Measurements from ENCODE around the gene FAM89A. TPM values are rescaled to one million over a fixed set of nuclear protein-coding genes. Genes with fewer than 3 reads are reported as not detected.
"Not testable (repeated sequence)": the region's sequence is repeated elsewhere in the genome, so short reads cannot be mapped to it uniquely, and the experiment has no call there.

The FAM89A gene
- total and polyA plus RNA-seq, 2 donors (not counting 1 experiment from before 2014, with no cell fraction given) = 3.2 to 6.1 TPM

DNA sequence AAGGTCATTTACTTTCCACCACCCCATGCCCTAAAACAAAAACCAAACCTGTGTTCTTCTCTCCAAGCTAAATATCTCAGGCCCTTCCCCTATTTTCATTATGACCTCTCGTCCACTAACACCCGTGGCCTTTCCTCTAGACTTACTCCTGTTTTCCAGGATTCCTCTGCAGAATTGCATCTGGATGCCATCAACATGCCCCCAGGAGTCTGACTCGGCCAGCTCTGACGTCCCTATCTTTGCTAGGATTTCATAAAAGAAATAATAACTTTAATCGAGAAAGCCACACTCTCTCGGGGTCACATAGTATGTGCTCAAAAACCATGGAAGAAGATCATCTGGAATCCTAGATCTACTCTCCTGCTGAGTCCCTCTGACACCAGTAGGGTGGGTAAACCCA lies 13.5 kb downstream of the FAM89A start:
- Histone ChIP-seq H3K36me3 (replicated peaks in 1 of 2; ENCODE audit: control extremely low read depth in 1 of 2, control insufficient read depth in 1 of 2, extremely low read depth in 1 of 2, insufficient read depth in 2 of 2, low read length in 1 of 2) (no peaks in the 10 kb centered on the region), H3K9ac (ENCODE audit: low read length) (no peak overlapping the region), H3K27ac (ENCODE audit: low read length in 2 of 2) (no peak overlapping the region), H4K20me1 (ENCODE audit: control insufficient read depth, insufficient read depth, low read length, poor library complexity, severe bottlenecking) (no peaks in the 10 kb centered on the region), H3K4me3 (ENCODE audit: control extremely low read depth in 1 of 5, extremely low read depth in 1 of 5, insufficient read depth in 1 of 5, low read depth in 2 of 5, low read length in 4 of 5) (no peak overlapping the region), H3K79me2 (ENCODE audit: control insufficient read depth, insufficient read depth, low read length) (peaks cover 5% of the 10 kb centered on the region), H3K4me2 (replicated peaks; ENCODE audit: low read depth, low read length, poor library complexity, severe bottlenecking) (no peak overlapping the region), H2AFZ (ENCODE audit: insufficient read depth, low read depth, low read length, poor library complexity, severe bottlenecking) (no peak overlapping the region), H3K4me1 (ENCODE audit: control insufficient read depth in 2 of 2, insufficient read depth in 2 of 2, low read length in 2 of 2) (peaks cover 0 to 3% of the 10 kb centered on the region in 2 donors), H3K9me3 (ENCODE audit: control extremely low read depth in 1 of 3, control insufficient read depth in 2 of 3, insufficient read depth in 1 of 3, low read length in 2 of 3) (no peaks in the 10 kb centered on the region), H3K27me3 (replicated peaks in 1 of 4; ENCODE audit: control extremely low read depth in 1 of 4, control insufficient read depth in 3 of 4, insufficient read depth in 4 of 4, low read length in 3 of 4) (no peaks in the 10 kb centered on the region)
- 91% methylated on average over 5 of the region's 6 CpGs for WGBS (ENCODE audit: insufficient coverage)
- DNase-seq (no peak), ATAC-seq (ENCODE audit: low read depth) (no peak)
- Mint-ChIP-seq H3K27me3 (no peaks in the 10 kb centered on the region), H3K4me3 (no peak overlapping the region), H3K9me3 (ENCODE audit: insufficient read depth) (no peaks in the 10 kb centered on the region), H3K4me1 (peaks cover 5% of the 10 kb centered on the region), H3K27ac (no peak overlapping the region)
- ChIA-PET POLR2A (no interaction called here), CTCF (no interaction called here)
- TF ChIP-seq EZH2 (IDR thresholded peaks at IDR 0.05; ENCODE audit: borderline replicate concordance, insufficient read depth, low read depth, low read length, poor library complexity, severe bottlenecking) (no peak), CTCF (IDR thresholded peaks at IDR 0.05) (no peak)
- intact Hi-C loops (cut with micrococcal nuclease) = no loop called here

GRCh38 chr1:231023150-231023549 lies 16.9 kb downstream of the FAM89A start:
- ATAC-seq (ENCODE audit: low read depth) (no peak), DNase-seq (no peak)
- no peaks in the 10 kb centered on the region for H3K36me3 ChIP-seq (replicated peaks in 1 of 2; ENCODE audit: control extremely low read depth in 1 of 2, control insufficient read depth in 1 of 2, extremely low read depth in 1 of 2, insufficient read depth in 2 of 2, low read length in 1 of 2)
- no peak overlapping the region for H3K4me3 Mint-ChIP-seq
- no peaks in the 10 kb centered on the region for H3K27me3 Mint-ChIP-seq
- no peak overlapping the region for H3K4me3 ChIP-seq (ENCODE audit: control extremely low read depth in 1 of 5, extremely low read depth in 1 of 5, insufficient read depth in 1 of 5, low read depth in 2 of 5, low read length in 4 of 5)
- peaks cover 2% of the 10 kb centered on the region for H3K4me1 Mint-ChIP-seq
- H3K79me2 ChIP-seq (ENCODE audit: control insufficient read depth, insufficient read depth, low read length) = peaks cover 5% of the 10 kb centered on the region
- TF ChIP-seq EZH2 (IDR thresholded peaks at IDR 0.05; ENCODE audit: borderline replicate concordance, insufficient read depth, low read depth, low read length, poor library complexity, severe bottlenecking) (no peak), CTCF (IDR thresholded peaks at IDR 0.05) (no peak)
- no peak overlapping the region for H3K9ac ChIP-seq (ENCODE audit: low read length)
- H3K9me3 ChIP-seq (ENCODE audit: control extremely low read depth in 1 of 3, control insufficient read depth in 2 of 3, insufficient read depth in 1 of 3, low read length in 2 of 3) = no peaks in the 10 kb centered on the region
- CTCF ChIA-PET = no interaction called here
- no peaks in the 10 kb centered on the region for H3K9me3 Mint-ChIP-seq (ENCODE audit: insufficient read depth)
- intact Hi-C loops (cut with micrococcal nuclease) = no loop called here
- no peak overlapping the region for H3K4me2 ChIP-seq (replicated peaks; ENCODE audit: low read depth, low read length, poor library complexity, severe bottlenecking)
- no peak overlapping the region for H3K27ac ChIP-seq (ENCODE audit: low read length in 2 of 2)
- POLR2A ChIA-PET = no interaction called here
- 93% methylated on average over 5 of the region's 9 CpGs for WGBS (ENCODE audit: insufficient coverage)
- no peak overlapping the region for H3K27ac Mint-ChIP-seq
- H4K20me1 ChIP-seq (ENCODE audit: control insufficient read depth, insufficient read depth, low read length, poor library complexity, severe bottlenecking) = no peaks in the 10 kb centered on the region
- no peaks in the 10 kb centered on the region for H3K4me1 ChIP-seq (ENCODE audit: control insufficient read depth in 2 of 2, insufficient read depth in 2 of 2, low read length in 2 of 2)
- no peaks in the 10 kb centered on the region for H3K27me3 ChIP-seq (replicated peaks in 1 of 4; ENCODE audit: control extremely low read depth in 1 of 4, control insufficient read depth in 3 of 4, insufficient read depth in 4 of 4, low read length in 3 of 4)
- H2AFZ ChIP-seq (ENCODE audit: insufficient read depth, low read depth, low read length, poor library complexity, severe bottlenecking) = no peak overlapping the region

- H3K4me3 Mint-ChIP-seq; DNase-seq; H3K27me3 Mint-ChIP-seq; ATAC-seq (ENCODE audit: low read depth); H3K79me2 ChIP-seq (ENCODE audit: control insufficient read depth, insufficient read depth, low read length); H4K20me1 ChIP-seq (ENCODE audit: control insufficient read depth, insufficient read depth, low read length, poor library complexity, severe bottlenecking); H3K27ac Mint-ChIP-seq; H3K9ac ChIP-seq (ENCODE audit: low read length); intact Hi-C loops (cut with micrococcal nuclease); POLR2A ChIA-PET; H3K9me3 ChIP-seq (ENCODE audit: control extremely low read depth in 1 of 3, control insufficient read depth in 2 of 3, insufficient read depth in 1 of 3, low read length in 2 of 3); H3K36me3 ChIP-seq (replicated peaks in 1 of 2; ENCODE audit: control extremely low read depth in 1 of 2, control insufficient read depth in 1 of 2, extremely low read depth in 1 of 2, insufficient read depth in 2 of 2, low read length in 1 of 2); H3K4me1 ChIP-seq (ENCODE audit: control insufficient read depth in 2 of 2, insufficient read depth in 2 of 2, low read length in 2 of 2); H3K27me3 ChIP-seq (replicated peaks in 1 of 4; ENCODE audit: control extremely low read depth in 1 of 4, control insufficient read depth in 3 of 4, insufficient read depth in 4 of 4, low read length in 3 of 4); H3K4me1 Mint-ChIP-seq; H2AFZ ChIP-seq (ENCODE audit: insufficient read depth, low read depth, low read length, poor library complexity, severe bottlenecking); H3K27ac ChIP-seq (ENCODE audit: low read length in 2 of 2); H3K4me2 ChIP-seq (replicated peaks; ENCODE audit: low read depth, low read length, poor library complexity, severe bottlenecking); H3K4me3 ChIP-seq (ENCODE audit: control extremely low read depth in 1 of 5, extremely low read depth in 1 of 5, insufficient read depth in 1 of 5, low read depth in 2 of 5, low read length in 4 of 5); CTCF ChIA-PET; H3K9me3 Mint-ChIP-seq (ENCODE audit: insufficient read depth): not testable (repeated sequence)
- WGBS (ENCODE audit: insufficient coverage) = 100% methylated on average over 7 of the region's 7 CpGs
Observed at GRCh38 chr1:231022543-231022942, 17.5 kb downstream of the FAM89A start.

Measured in B cell (primary cell).